GM18868 (cell line): ENCODE data around the gene EMP2.
"Not testable (repeated sequence)": the region's sequence is repeated elsewhere in the genome, so short reads cannot be mapped to it uniquely, and the experiment has no call there.

Experiments
- ATAC-seq: cut with Tn5 transposase; IDR thresholded peaks from one replicate; pipeline ENCODE4 v1.9.1; 2021; ENCODE audit warnings: mild to moderate bottlenecking, moderate library complexity; ENCODE audit not compliant: unreplicated experiment

The EMP2 gene

GRCh38 chr16:10579965-10580882 lies at the start of gene EMP2:
EMP2 (minus strand) TSS chr16:10580598; CDS start chr16:10547617, 32,981 bp downstream.
- no peak for ATAC-seq

- no peak for ATAC-seq
These were observed 49.2 kb upstream of the EMP2 start for GRCh38 chr16:10629592-10629963.

- ATAC-seq = no peak
These were observed 45.4 kb upstream of the EMP2 start for GRCh38 chr16:10625595-10626357.

DNA sequence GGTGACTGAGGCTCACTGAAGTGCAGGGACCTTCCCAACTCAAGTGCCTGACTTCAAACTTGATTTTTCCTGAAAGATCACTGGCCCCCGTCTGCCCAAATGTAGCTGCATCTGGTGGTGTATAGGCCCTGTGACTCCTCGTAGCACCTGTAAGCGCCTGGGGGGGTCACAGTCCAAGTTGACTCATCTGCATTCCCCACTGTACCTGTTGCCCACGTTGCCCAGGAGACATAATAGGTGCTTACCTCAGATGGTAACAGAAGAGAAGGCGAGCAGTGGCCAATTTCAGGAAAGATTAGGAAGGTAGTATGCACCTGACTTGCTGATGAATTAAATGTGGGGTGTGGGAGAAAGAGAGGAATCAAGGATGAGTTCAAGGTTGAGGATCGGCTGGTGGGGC lies 44.1 kb upstream of the EMP2 start:
- no peak for ATAC-seq

DNA sequence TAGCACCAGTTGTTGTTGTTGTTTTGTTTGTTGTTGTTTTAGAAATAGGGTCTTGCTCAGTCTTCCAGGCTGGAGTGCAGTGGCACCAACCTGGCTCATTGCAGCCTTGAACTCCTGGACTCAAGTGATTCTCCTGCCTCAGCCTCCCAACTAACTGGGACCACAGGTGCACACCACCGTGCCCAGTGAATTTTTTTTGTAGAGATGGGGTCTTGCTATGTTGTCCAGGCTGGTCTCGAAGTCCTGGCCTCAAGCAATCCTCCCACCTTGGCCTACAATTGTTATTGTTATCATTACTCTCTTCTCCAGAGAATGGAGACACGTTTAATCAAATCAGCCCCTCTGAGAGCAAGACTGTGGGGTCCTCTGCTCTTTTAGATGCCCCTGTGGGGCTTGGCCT lies 42.7 kb upstream of the EMP2 start:
- no peak for ATAC-seq

DNA sequence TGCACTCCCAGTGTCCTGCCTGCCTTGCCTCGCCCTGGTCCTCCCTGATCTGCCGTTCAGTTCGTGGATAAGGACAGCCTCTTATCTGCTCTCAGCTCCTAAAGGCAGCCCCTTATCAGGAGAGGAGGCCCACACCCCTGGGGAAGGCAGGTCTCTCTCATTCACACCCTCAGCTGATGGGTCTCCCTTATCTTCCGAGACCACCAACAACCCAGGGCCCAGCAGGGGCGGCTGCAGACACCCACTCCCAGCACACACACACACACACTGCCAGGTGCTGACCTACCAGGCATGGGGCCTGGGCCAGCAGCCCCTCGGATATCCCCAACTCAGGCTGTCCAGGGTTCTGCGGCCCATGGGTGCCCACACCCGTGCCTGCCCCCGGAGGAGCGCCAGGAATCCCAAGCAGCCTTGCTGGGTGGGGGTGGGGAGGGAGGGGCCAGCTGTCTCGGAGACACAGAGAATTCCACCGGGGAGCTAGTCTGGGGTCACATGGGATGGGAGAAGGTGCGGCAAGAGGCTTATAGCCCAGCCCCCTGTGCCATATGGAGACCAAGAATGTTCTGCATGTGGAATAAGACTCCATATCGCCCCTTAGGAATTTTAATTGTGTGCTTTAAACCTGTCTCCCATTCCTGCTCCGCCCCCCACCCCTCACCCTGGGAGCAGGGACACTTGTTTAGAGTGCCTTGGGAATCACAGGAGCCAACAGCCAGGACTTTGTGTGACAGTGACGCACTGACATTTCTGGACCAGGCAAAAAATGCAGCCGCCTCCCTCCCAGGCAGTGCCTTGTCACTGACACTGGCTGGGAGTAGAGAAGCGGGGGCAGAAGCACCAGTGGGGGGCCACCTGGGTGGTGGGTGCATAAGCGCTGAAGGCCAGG lies 41.9 kb upstream of the EMP2 start:
- ATAC-seq = no peak

- not testable (repeated sequence) for ATAC-seq
These were observed 41.0 kb upstream of the EMP2 start for GRCh38 chr16:10621216-10621949.

- ATAC-seq = no peak
These were observed 39.7 kb upstream of the EMP2 start for GRCh38 chr16:10620120-10620519.

DNA sequence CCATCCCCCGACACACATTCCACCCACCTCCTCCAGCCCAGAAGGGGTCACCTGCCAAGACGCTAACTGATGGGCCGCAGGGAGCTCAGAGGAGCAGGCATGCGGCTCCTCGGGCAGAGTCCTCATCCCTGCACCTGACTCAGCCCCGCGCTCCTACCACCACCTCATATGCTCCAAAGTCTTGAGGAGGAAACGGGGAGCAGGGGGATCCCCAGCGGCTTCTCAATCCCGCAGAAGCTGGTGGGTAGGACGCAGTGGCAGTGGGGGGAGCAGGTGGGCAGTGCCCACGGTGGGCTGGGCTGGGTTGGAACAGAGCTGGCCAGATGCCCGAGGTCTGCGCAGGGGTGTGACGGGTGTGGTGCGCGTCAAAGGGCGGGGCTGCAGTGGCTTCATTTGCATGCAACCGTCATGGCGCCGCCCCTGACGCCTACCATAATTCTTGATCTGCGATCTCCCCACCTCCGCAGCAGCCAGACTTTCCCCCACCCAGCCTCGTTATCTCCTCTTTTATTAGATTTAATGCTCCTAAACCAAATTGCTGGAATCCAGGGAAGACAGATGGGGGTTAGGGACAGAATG lies 39.0 kb upstream of the EMP2 start:
- ATAC-seq = no peak

- no peak for ATAC-seq
These were observed 38.4 kb upstream of the EMP2 start for GRCh38 chr16:10618710-10619209.

DNA sequence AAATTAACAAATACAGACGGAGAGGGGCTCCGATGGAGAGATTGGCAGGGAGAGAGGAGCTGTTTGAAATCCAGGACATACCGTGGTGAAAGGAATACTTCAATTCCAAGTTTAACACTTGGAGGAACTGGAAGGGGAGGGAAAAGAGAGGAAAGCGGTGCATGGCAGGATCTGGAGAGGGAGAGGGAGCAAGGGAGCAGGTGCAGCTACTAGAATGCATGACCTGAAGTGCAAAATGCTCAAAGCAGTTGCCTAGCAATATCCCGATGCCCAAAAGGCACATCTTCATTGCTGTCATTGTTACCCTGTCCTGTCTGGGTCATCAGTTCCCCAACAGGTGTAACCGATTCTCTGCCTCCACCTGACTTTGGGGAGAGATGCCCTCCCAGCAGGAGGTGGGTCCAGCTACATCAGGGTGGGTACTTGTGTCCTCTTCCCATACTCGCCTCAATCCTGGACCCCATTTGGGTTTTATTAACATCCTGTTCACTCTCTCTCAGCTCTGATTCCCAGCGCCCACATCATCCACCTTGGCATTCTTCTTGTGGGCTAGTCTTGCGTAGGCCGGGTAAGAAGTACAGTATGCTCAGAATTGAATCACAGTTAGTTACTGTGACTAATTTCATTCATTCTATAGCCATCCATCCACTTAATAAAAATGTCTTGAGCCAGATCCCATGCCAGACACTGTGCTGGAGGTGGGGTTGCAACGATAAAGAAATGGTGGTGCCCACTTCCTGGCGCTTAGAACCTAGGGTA lies 37.4 kb upstream of the EMP2 start:
- no peak for ATAC-seq

GRCh38 chr16:10616756-10617640 lies 36.6 kb upstream of the EMP2 start:
- no peak for ATAC-seq

DNA sequence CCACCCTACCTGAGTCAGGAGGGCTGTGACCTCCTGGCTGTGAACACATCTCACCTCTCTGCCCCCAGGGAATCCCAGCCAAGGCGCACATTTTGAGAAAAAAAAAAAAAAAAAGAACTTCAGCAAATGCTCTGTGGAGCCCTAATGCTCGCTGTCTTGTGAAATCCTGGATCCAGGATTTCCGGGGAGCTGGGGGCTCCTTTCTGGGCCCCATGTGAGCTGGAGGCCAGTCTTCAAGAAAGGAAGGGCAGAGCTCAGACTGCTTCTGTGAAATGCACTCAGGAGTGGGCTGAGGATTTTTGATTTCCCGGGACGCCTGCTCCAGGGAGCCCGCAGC lies 36.0 kb upstream of the EMP2 start:
- ATAC-seq = no peak

DNA sequence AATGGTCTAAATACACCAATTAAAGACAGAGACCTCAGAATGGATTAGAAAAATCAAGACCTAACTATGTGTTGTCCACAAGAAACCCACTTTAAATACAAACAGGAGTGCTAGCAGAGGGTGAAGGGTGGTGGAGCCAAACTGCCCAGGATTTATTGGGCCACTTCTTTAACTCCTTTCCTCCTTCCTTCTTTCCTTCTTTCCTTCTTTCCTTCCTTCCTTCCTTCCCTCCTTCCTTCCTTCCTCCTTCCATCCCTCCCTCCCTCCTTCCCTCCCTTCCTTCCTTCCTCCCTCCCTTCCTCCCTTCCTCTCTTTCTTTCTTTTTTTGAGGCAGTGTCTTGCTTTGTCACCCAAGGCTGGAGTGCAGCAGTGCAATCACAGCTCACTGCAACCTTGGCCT lies 34.3 kb upstream of the EMP2 start:
- no peak for ATAC-seq

DNA sequence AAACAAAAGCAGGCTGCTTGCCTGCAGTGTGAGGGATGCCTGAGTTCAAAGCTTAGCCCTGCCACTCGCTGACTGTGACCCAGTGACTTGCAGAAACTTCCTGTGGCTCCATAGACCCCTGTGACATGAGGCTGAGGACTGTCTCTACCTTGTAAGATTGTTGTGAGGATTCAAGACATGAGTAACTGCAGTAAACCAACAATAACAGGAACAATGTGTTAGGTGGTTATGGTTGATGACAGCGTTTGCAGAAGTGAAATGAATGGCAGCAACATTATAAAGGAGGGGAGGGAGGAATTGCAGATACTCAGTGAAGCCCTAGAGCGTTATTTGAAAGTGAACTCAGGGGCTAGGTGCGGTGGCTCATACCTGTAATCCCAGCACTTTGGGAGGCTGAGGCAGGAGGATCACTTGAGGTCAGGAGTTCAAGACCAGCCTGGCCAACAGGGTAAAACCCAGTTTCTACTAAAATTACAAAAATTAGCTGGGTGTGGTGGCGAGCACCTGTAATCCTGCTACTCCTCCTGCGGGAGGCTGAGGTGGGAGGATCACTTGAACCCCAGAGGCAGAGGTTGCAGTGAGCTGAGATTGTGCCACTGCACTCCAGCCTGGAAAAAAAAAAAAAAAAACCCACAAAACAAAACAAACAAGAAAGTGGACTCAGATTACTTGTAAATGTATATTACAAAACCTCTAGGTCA lies 33.5 kb upstream of the EMP2 start:
- peak; percentile 85 for ATAC-seq

DNA sequence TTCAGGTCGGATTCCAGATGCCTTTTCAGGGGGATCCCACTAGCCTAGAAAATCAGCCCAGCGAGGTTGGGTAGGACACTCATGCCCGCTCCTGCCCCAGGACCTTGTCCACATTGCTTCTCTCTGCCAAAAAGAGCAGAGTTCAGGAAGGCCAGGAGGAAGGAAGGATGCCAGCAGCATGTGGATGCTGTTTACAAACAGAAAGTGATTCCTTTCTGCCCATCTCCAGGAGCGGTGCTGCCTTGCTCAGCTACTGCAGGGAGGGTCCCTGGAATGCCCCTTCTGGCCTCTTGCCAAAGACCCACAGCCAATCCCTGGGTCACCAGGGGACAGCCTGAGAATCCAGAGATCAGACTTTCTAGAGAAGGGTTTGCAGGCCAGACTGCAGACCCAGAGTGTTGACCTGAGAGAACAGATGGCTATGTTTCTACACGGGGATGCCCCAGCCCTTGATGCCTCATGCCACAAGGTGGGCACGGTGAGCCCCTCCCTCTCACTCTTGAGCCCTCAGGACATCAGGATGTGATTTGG lies 32.3 kb upstream of the EMP2 start:
- ATAC-seq = no peak

- ATAC-seq = no peak
These were observed 31.5 kb upstream of the EMP2 start for GRCh38 chr16:10611825-10612342.
